ENCODE results near the gene TMEM126B.

DNA sequence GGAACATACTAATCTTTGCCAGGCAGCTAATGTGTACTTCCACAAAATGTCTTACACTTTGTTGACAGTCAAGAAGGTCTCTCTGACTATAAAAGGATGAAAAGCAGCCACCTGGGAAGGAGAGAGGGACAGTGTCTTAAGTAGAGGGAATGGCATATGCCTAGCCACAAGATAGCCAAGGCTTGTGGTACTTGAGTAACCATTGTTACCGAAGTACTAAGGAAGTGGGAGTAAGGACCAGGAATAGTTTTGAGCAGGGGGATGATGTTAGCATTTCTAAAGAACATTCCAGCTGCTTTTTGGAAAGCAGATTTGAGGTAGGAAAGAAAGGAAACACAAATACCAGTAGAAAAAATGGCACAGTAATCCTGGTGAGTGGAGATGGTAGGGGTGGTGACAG is 22.7 kb downstream of the TMEM126B start:
- TF ChIP-seq, protein P1, sequence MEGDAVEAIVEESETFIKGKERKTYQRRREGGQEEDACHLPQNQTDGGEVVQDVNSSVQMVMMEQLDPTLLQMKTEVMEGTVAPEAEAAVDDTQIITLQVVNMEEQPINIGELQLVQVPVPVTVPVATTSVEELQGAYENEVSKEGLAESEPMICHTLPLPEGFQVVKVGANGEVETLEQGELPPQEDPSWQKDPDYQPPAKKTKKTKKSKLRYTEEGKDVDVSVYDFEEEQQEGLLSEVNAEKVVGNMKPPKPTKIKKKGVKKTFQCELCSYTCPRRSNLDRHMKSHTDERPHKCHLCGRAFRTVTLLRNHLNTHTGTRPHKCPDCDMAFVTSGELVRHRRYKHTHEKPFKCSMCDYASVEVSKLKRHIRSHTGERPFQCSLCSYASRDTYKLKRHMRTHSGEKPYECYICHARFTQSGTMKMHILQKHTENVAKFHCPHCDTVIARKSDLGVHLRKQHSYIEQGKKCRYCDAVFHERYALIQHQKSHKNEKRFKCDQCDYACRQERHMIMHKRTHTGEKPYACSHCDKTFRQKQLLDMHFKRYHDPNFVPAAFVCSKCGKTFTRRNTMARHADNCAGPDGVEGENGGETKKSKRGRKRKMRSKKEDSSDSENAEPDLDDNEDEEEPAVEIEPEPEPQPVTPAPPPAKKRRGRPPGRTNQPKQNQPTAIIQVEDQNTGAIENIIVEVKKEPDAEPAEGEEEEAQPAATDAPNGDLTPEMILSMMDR (IDR thresholded peaks at IDR 0.05), result no peak
- no peak for TF ChIP-seq POLR2AphosphoS5 (IDR thresholded peaks at IDR 0.05)

All from stomach (tissue), 4 donors.